Hindlimb muscle (tissue), 1 donor: ENCODE results near the gene RCBTB2. TPM values are rescaled to one million over a fixed set of nuclear protein-coding genes. Genes with fewer than 3 reads are reported as not detected.

ENCODE experiments used
- DNase-seq: peaks from one replicate; pipeline ENCODE4 v3.0.0-alpha.2; 2013
- polyA plus RNA-seq: library from polyadenylated mRNA; unstranded; fragments of 120-200 nt; gene quantifications from one replicate; pipeline ENCODE4 v1.2.1, GENCODE V29; 2013; ENCODE audit not compliant: insufficient read length

Gene RCBTB2
- polyA plus RNA-seq, 1 donor, result 21.6 TPM

DNA sequence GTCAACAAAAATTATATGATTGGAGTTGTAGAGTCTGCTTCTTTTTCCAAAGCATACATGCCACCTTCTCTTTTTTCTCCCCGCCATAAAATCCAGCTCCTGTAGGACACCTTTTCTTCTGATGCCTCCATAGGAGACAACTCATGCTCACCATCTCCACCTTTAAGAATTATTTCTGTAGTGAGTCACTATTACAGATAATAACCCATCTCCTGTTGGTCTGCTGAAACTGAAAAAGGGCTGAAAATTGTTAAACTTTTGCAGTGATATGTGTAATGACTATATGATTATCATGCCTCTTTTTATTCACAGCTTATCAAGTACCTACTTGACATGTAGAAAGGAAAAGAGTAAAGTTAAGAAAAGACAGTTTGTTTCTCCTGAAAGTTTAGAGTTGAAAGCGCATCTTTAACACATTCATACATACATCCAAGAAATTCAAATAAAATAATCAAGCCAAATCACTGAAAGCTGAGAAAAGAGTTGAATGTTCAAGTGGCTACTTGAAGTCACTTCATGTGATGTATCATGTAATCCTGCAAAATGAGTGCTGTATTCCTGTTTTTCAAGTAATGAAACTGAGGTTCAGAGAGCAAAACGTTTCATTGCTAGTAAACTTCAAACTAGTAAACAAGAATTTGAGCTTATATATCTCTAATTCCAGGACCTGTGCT, 84.5 kb downstream of the RCBTB2 start:
- DNase-seq, result no peak

DNA sequence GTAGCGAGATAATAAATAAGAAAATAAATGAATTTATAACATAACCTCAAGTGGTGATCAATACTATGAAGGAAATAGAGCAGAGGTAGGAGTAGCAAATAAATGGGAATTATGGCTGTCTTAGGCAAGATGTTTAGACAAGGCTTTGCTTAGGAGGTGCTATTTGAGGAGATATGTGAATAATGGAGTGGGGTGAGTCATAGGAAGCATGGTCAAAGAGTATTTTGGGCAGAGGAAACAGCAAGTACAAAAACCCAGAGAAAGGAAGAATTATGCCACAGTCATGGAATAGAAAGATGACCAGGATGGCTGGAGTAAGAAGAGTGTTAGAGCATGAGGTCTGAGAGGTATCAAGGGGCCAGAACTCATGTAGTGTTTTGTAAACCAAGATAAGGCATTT, 86.4 kb downstream of the RCBTB2 start:
- DNase-seq, result no peak

DNA sequence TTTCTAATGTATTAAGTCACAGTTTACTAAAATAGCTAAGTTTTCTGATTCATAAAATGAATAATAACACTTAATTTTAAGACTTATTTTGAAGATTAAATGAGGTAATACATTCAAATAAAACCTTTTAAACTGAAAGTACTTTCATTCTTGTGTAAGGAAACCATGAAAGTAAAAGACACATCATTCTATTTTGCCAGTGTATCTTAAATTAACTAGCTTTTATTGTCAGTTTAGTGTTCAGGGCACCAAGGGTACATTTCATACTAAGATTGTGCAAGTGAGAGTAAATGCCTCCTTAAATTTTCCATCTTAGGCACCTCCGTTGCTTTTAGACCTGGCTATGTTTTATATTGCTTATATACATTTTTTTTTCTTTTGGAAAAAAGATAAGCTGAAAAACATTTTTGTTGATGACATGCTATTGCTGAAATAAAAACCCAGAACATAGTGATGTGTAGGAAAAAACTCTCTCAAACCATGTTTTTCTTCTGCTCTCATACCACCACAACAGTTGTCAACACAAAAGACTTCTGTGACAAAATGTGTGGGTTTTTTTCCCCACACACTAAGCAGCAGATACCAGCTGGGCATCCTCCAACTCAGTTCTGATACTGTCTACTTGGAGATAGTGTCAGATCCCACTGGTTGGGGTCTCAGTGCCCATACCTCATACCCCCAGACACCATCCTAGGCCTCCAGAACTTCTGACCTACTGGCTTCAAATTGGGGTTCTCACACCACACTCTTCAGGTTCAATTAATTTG, 89.3 kb downstream of the RCBTB2 start:
- no peak for DNase-seq

Other genes starting within 250 kb of the RCBTB2 start
- 64.1 TPM for gene RB1, start 229.3 kb downstream of the RCBTB2 start, polyA plus RNA-seq
- 19.0 TPM for gene LPAR6, start 120.0 kb downstream of the RCBTB2 start, polyA plus RNA-seq
- gene CYSLTR2, start 120.8 kb upstream of the RCBTB2 start, polyA plus RNA-seq, result 0.12 TPM